Measurements from ENCODE around the gene SHTN1.

SHTN1 gene

DNA sequence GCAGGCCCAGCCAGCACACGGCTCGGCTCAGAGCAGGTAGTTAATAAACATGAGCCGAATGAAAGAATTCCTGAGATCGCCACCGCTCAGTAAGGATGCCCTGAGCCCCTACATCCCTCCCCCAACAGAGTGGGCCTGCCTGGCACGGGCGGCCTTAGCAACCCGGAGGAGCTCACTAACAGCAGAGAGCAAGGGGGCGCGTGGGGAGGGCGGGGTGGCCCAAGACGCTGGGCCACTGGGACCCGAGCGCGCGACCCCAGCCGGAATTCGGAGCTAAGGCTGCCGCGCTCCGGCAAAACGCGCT lies 156.1 kb downstream of the SHTN1 start:
- peak overlapping the region; percentile 77 for H3K4me2 ChIP-seq (ENCODE audit: low read length)
- peak overlapping the region; percentile 77 for H3K4me3 ChIP-seq (ENCODE audit: low read depth, low read length)
- no peak for TF ChIP-seq CTCF (IDR thresholded peaks at IDR 0.05)
- H3K4me1 ChIP-seq: peaks cover 24% of the 10 kb centered on the region
- peak overlapping the region; percentile 91 for H3K27ac ChIP-seq
- peaks cover 38% of the 10 kb centered on the region for H3K79me2 ChIP-seq
- no peaks in the 10 kb centered on the region for H3K27me3 ChIP-seq (ENCODE audit: control insufficient read depth, insufficient read depth, low read length)
- peak overlapping the region; percentile 97 for H2AFZ ChIP-seq
- H3K9me3 ChIP-seq (ENCODE audit: control insufficient read depth, low read length): no peaks in the 10 kb centered on the region
- H3K9ac ChIP-seq: peak overlapping the region; percentile 82
- no peaks in the 10 kb centered on the region for H3K36me3 ChIP-seq (ENCODE audit: control insufficient read depth, insufficient read depth, low read length)

DNA sequence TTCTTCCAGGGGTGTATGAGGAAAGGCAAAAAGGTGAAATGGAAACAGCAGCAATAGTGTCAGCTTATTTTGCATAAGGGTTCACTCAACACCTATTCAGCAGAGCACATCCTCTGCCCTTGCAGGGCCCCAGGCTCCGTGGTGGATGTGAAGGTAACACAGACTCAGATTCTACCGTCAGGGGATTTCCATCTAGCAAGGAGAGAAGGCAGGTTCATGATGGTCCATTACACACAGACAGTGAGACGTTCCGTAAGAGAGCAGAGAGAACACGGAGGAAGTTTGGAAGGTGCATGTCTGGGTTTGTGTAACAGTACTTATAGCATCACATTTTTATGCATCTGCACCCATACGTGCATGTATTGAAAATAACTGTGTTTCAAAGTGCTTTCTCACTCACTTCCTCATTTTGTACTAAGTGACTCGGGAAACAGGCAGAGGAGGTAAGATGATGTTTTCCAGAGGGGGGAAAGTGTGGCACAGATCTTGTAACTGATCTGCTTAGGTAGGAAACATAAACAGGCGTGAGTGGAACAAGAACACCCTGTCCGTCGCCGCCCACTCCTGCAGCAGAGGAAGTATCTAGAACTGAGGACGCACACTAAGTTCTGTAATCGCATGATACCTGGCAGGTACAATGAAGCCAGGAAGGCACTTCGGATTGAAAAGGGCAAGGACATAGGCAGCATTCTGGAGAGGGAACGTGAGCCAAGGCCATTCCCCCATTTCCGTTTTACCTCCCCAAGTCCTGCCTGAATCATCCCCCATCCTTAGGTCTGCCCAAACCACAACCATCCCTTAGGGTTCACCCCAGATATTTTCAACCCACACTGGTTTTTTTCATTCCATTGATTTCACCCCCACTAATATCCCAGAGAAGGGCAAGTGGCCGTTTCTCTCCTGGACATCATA lies 156.7 kb downstream of the SHTN1 start:
- H3K27ac ChIP-seq: peak overlapping the region; percentile 91
- H3K9me3 ChIP-seq (ENCODE audit: control insufficient read depth, low read length): no peaks in the 10 kb centered on the region
- peak overlapping the region; percentile 77 for H3K4me3 ChIP-seq (ENCODE audit: low read depth, low read length)
- TF ChIP-seq CTCF (IDR thresholded peaks at IDR 0.05): no peak
- H3K9ac ChIP-seq: peak overlapping the region; percentile 82
- H3K27me3 ChIP-seq (ENCODE audit: control insufficient read depth, insufficient read depth, low read length): no peaks in the 10 kb centered on the region
- no peaks in the 10 kb centered on the region for H3K36me3 ChIP-seq (ENCODE audit: control insufficient read depth, insufficient read depth, low read length)
- peak overlapping the region; percentile 97 for H2AFZ ChIP-seq
- peaks cover 24% of the 10 kb centered on the region for H3K4me1 ChIP-seq
- peak overlapping the region; percentile 77 for H3K4me2 ChIP-seq (ENCODE audit: low read length)
- H3K79me2 ChIP-seq: peaks cover 42% of the 10 kb centered on the region

DNA sequence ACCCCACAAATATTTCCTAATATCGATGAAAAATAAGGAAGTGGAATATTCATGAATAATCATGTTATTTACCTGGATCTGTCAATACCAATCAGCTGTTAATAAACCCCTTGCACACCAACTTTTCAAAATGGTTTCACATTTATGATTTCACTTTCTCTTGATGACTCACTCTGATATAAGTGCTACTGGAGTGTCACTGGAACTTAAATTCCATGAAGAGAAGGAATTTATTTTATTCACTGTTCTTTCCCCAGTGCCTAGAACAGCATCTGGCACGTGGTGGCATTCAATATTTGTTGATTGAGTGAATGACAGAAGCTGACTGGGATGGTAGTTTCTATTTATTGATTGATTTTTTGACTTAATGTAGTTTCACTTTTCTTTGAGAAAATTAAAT lies 159.2 kb downstream of the SHTN1 start:
- Histone ChIP-seq H3K79me2 (peaks cover 52% of the 10 kb centered on the region), H3K27ac (no peak overlapping the region), H3K36me3 (ENCODE audit: control insufficient read depth, insufficient read depth, low read length) (no peaks in the 10 kb centered on the region), H3K4me1 (peaks cover 12% of the 10 kb centered on the region), H3K27me3 (ENCODE audit: control insufficient read depth, insufficient read depth, low read length) (no peaks in the 10 kb centered on the region), H3K9ac (no peak overlapping the region), H3K4me2 (ENCODE audit: low read length) (no peak overlapping the region), H2AFZ (no peak overlapping the region), H3K9me3 (ENCODE audit: control insufficient read depth, low read length) (no peaks in the 10 kb centered on the region), H3K4me3 (ENCODE audit: low read depth, low read length) (no peak overlapping the region)
- no peak for TF ChIP-seq CTCF (IDR thresholded peaks at IDR 0.05)

DNA sequence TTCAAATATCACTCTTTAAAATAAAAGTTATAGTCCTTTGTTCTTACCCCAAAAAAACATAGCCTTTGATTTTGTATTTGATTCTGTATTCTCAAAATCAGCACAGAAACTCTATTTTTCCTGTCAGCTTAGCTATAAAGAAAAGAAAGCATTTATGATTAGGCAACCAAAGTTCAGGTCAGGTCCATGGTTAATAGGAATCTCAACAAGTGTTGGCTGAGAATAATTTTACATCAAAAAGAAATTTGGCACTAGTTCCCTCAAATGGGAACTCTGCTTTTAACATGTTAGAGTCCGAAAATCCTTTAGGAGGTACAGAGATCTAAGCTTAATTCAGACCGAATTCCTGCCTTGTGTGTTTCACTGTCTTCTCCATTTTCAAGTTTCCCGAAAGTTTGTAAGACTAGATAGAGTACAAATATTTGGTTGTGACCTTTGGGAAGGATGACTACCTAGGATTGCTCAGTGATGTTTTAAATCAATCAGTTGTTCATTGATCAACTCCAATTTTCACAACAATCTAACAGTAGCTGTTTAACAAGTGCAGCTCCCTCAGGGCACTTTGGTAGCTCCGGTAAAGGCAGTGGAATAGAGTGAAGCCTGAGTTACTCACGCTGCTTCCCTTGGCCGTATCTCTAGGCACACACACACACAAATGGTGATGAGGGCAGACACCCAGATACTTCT lies 164.5 kb downstream of the SHTN1 start:
- H3K9me3 ChIP-seq (ENCODE audit: control insufficient read depth, low read length): no peaks in the 10 kb centered on the region
- H3K9ac ChIP-seq: no peak overlapping the region
- H3K4me3 ChIP-seq (ENCODE audit: low read depth, low read length): no peak overlapping the region
- no peaks in the 10 kb centered on the region for H3K36me3 ChIP-seq (ENCODE audit: control insufficient read depth, insufficient read depth, low read length)
- no peak overlapping the region for H2AFZ ChIP-seq
- no peak overlapping the region for H3K27ac ChIP-seq
- H3K27me3 ChIP-seq (ENCODE audit: control insufficient read depth, insufficient read depth, low read length): no peaks in the 10 kb centered on the region
- H3K79me2 ChIP-seq: peaks cover 27% of the 10 kb centered on the region
- no peak for TF ChIP-seq CTCF (IDR thresholded peaks at IDR 0.05)
- H3K4me1 ChIP-seq: peaks cover 11% of the 10 kb centered on the region
- no peak overlapping the region for H3K4me2 ChIP-seq (ENCODE audit: low read length)

Measured in parathyroid adenoma (tissue), 2 donors.